ENCODE measurements around the gene TBC1D8.

The TBC1D8 gene

DNA sequence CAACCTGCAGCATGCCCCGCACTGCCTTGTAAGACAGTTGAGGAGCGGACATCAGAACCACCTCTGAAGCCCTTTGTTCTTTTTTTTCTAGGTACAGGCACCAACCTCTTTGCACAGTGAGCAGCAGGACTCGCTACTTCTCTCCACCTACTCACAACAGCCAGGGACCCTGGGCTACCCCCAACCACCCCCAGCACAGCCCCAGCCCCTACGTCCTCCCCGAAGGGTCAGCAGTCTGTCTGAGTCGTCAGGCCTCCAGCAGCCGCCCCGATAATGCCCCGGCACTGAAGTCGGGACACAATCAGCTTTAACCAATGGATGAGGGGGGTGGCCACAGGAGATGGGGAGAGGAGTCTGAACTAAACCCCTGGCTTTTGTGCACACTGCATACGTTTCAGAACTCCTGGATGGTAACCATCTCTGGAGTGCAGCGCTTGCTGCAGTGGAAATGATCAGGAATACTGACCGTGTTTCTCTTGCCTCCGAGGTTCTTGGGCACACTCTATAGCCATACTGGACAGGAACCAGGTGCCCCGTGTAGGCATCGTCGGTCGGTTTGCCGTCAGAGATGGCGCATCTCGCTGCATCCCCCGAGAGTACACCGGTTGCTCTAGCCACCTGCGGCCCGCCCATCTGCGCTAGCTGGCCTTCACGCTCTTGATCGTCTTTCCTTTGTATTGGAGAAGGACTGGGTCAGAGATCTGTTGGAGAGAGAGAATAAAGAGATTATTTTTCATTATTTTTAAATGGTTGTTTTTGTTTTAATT, 155.7 kb downstream of the TBC1D8 start:
- no peak for DNase-seq

DNA sequence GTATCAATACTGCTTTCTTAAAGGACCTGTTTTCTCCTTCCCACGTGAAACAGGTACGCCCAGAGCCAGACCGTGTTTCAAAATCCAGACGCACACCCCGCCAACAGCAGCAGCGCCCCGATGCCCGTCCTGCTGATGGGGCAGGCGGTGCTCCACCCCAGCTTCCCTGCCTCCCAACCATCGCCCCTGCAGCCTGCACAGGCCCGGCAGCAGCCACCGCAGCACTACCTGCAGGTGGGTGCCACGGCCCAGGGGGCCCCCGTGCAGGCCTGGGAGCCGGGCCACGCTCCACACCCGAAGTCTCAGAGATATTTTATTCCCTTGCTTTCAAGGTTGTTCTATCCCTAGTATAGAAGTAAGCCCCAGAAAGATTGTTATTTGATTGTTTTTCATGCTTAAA, 157.9 kb downstream of the TBC1D8 start:
- DNase-seq, result no peak

DNA sequence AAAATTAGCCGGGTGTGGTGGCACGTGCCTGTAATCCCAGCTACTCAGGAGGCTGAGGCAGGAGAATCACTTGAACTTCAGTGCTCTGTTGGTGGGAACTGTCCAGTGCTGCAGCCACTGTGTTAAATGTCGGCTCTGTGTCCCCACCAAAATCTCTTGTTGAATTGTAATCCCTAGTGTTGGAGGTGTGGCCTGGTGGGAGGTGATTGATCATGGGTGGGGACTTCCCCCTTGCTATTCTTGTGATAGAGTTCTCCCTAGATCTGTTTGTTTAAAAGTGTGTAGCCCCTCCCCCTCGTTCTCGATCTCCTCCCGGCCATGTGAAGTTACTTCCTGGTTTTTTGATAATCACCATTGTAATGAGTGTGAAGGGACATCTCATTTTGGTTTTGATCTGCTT, 158.9 kb downstream of the TBC1D8 start:
- no peak for DNase-seq

DNA sequence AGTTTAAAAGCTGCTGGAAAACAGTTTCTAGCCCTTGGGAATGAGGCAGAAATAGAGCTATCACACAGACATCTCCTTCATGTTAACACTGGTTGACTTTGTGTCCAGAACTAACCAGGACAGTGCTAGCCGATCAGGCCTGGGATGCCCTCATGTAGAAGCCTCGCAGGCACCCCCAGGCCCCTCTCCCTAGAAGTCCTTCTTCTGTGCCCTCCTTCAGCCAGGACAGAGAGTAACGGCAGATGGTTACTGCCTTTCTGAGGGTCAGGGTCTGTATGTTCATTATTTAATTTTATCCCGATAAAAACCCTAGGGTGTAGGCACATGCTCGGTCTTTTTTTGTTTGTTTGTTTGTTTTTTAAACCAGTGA, 159.8 kb downstream of the TBC1D8 start:
- no peak for DNase-seq

DNA sequence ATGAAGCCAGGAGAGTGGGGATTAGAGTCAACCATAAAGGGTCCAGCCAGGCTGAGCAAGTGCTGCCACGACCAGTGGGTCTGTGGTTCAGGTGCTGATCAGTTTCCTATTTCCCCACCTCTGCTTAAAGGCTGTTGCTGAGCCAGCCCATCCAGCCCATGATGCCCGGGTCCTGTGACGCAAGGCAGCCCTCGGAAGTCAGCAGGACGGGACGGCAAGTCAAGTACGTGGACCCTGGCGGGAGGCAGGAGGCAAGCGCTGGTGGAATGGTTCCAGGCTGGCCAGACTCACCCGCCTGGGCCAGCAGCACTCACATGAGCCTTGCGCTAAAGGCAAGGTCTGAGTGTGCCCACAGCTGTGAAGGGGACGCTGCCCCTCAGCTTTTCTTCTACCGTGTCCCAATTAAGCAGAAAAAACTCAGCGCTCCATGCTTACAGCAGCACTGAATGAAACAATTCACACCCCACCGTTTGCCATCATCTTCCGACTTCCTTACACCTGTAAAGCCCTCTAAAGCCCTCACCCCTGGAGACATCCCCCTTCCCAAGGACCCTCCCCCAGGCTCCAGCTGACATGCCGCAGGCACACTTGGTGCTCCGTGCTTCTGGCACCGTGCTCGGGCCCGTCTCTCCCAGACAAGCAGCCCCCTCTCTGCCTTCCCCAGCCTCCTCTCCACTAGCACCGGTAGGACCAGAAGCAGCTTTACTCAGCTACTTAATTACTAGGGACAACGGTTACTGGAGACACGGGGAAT, 160.4 kb downstream of the TBC1D8 start:
- DNase-seq, result no peak

DNA sequence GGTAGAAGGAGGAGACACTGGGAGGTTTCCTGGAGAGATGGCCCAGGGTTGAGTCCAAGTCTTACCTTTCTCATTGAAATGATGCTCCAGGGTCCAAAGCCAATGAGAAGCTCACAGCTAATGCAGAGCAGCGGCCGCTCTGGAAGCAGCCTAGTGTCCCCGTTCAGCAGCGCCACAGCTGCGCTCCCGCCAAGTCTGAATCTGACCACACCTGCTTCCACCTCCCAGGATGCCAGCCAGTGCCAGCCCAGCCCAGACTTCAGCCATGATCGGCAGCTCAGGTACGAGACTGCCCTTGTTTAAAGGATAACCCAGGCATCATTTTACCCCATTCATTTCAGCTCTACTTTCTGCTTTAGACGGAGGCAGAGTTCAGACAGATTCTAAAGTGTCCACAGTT, 161.0 kb downstream of the TBC1D8 start:
- no peak for DNase-seq

DNA sequence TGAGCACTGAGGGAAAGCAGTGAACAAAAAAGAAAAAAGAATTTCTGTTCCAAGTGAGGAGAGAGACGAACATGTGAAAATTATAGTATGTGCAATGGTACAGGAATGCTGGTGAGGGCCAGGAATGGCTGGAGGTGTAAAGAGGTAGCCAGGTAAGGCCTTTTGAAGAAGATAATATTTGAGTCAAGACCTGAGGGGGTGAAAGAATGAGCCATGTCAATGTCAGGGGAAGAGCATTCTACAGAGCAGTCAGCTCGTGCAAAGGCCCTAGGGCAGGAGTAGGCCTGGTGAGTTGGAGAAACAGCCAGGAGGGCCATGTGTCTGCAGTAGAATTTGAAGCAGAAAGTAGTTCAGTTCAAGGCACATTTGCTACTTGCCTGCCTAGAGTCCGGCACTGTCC, 161.5 kb downstream of the TBC1D8 start:
- DNase-seq, result no peak

DNA sequence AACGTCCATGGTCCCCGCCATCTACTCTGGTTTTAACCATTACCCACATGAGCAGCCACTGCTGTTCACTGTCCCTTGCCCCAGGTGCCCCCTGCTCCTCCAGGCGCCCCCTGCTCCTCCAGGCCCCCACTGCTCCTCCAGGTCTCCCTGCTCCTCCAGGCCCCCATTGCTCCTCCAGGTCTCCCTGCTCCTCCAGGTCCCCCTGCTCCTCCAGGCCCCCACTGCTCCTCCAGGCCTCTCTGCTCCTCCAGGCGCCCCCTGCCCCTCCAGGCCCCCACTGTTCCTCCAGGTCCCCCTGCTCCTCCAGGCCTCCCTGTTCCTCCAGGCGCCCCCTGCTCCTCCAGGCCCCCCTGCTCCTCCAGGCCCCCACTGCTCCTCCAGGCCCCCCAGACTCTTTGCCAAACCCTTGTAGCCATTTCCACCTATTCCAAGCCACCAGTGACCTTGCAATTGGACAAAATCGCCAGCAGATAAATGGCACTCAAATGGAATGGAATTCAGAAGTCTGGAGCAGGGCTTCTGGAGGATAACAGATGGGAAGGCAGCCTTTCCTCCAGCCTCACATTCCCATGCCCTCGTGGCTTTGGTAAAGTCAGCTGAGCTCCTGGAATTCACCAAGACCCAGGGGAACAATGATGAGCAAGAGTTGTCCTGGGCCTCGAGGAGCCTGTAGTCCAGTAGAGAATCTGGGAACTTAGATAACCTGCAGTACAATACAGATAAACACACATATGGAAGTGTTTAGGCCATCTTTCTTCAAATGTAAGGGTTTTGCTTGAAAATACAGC, 162.4 kb downstream of the TBC1D8 start:
- no peak for DNase-seq

DNA sequence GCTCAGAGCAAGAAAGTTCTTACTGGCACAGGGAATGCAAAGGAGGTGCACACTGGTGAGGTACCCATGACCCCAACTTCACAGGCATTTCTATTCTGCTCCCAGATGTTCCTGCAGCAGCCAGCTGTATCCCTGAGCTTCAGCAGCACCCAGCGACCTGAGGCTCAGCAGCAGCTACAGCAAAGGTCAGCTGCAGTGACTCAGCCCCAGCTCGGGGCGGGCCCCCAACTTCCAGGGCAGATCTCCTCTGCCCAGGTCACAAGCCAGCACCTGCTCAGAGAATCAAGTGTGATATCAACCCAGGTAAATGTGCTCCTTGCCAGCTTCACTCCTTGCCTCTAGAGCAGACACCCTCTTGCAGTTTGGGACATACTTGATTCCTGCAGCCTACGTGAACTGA, 163.2 kb downstream of the TBC1D8 start:
- no peak for DNase-seq

DNA sequence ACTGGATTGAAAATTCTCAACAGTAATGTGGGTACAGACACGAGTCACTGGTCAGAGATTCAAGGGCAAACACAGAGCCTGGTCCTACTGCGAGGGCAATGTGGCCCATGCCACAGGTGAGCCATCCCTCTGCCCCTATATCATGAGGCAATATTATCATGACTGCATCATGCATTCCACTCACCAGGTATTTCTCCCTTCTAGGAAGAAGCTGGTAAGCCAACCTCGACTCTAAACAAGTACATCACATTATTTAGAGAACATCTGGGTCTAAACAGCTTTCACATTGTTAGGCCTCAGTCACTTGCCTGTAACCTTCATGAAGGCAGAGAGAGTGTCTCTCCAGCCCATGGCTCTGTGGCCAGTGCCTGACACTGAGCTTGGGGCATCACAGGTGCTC, 163.6 kb downstream of the TBC1D8 start:
- DNase-seq, result no peak

DNA sequence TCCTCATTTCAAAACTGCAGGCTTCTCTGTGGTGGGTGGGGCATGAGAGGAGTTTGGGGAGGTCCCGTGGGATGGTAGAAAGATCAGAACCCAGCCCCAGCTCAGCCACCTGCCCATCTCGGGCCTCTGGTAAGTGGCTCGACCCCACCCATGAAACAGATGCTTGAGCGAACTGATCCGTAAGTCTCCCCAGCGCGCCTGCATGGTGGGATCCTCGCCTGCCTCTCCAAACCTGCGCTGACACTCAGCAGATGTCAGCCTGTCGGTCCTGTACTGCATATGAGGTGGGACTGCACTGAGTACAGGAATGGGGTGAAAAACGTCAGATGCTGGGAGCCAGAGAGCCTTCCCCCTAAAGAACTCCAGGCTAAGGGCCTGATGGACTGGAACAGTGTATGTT, 165.0 kb downstream of the TBC1D8 start:
- DNase-seq, result no peak

DNA sequence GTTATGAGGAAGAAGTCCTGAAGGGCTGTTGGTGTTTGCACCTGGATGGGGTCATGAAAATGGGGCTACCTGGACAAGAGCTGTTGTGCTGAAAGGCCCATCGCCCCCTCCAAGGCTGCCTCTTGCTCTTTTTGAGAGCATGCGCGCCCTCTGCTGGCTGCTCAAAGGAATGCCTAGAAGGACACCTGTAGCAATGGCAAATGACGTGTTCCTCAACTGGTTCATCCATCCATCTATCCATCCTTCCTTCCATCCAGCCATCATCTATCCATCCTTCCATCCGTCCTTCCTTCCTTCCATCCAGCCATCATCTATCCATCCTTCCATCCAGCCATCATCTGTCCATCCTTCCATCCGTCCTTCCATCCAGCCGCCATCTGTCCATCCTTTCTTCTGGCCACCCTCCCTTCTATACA, 166.3 kb downstream of the TBC1D8 start:
- DNase-seq, result peak; percentile 63

DNA sequence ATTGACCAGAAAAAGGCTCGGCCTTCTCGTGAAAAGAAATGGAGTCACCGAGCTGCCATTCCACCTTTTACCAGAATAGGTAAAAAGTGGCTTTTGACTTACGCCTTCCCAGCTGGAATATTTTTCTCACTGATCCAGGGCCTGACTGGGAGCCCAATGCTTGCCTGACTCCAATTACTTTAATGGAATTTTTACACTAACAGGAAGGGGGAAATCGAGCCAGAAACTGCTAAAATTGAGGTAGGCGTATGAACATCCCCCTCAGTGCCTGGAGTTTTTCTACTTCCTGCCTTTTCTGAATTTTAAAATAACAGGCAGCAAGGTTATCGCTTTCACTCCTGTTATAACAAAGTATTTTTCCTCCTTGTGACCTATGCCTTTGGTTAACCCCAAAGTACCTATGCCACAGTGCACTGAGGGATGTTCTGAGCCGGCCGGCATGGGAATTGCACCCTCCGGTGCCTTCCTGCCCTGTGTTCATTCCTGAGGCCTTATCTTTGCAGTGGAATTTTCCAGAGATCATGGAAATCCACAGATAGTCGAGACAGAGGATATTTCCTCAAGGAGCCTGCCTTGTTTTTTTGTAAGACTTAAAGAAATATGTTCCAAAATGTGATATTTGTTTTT, 167.4 kb downstream of the TBC1D8 start:
- no peak for DNase-seq

DNA sequence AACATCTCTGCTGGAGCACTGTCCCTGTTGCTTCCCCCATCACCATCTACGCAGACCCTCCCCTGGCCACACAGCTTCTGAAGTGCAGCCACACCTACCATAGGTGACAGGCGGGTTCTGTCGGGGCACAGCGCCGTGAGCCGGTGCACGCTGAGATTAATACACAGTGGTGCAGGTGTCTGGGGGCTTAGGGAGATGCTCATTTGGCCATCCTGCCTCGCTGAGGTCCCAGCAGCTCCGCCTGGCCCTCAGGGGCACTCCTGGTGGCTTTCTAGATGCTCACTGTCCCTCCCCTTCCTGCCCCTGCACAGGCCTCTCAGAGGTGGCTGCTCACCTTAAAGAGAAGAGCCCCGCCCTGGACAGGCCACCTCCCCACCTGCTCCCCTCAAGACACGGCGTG, 168.0 kb downstream of the TBC1D8 start:
- no peak for DNase-seq

DNA sequence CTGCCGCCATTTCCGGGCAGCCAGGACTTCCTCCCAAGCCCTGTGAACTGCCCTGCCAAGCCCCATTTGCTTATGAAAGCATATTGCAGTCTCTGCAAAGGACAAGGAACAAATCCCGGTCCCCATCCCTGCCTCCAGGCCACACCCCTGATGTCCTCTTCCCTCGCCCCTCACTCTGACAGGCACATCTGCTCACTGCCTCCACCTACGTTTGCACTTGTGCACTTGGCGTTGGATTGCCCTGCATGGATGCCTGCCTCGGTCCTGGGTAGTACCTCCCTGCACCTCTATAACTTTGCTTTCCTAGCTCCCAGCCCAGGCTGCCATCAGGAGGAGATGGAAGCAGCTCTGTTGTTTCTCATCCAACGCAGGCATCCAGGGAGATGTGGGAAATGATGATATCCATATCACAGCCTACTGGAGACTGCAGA, 168.7 kb downstream of the TBC1D8 start:
- DNase-seq, result no peak

DNA sequence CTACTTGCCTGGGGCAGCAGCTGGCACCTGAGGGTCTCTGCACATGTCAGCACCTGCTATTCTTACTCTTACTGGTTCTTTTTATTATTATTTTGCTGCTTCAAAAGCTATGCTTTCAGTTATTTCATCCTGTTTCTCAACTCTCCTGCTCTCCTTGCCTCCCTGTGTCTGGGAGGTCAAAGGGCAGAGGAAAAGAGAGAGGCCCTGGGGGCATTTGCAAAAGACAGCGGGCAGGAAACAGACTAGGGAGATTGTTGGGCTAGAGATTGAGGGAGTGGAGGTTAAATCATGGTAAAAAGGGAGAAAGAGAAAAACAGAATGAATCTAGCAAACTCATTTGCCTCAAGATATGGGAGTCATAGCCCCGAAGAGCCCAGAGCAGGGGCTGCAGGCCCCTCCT, 170.2 kb downstream of the TBC1D8 start:
- no peak for DNase-seq

DNA sequence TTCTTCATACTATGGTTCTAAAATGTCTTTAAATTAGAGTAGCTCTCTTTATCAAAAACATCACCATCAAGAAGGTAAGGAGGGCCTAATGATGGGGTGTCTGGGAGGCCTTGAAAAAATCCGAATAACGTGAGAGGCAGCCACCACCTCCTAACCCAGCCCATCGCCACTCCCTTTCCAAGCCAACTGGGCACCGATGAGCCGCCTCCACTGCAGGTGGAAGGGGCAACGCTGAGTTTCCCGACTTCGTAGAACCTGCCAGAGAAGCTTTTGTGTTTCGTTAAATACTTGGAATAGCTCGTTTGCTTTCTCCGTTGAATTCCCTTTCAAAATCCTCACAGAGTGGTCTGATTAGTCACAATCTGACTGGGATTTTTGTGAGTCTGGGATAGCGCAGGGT, 171.1 kb downstream of the TBC1D8 start:
- DNase-seq, result no peak

DNA sequence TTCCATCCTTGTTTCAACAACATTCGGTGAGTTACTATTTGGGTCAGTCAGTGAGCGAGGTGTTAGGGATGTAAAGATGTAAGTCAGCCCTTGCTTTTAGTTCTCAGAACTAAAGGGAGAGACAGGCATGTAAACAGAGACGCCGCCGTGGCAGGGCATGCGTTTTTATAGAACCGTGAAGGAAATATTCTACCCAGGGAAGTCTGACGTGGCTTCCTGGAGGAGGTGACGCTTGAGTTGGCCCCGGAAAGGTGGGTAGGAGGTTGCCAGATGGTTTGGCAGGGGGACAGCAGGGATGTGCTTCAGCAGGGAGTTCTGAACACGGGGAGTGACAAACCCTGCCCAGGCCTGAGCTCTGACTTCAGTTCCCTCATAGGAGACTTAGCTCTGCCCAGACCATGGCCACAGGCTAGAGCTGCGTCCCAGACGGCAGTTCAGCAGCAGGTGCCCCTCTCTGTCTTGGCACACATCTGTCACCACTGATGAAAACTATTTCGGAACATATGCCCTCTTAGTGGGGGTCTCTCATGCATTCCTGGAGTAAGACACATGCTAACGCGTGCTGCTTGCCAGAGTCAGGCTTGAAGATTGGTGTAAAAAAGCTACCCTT, 172.5 kb downstream of the TBC1D8 start:
- DNase-seq, result no peak

DNA sequence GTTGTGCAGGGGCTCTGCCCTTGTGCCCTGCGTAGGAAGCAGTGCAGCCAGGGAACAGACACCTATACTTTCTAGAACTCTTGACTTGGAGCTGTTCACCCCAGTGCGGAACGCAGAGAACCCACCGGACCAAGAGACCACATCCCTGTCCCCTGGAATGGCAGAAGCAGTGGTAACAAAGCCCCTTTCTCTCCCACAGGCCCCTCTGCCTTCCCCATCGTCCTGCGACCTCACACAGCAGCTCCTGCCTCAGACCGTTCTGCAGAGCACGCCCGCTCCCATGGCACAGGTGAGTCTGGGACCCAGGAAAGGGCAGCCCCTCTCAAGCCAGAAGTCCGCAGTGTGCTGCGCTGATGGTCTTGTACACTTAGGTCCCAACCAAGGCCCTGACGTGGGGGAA, 173.7 kb downstream of the TBC1D8 start:
- DNase-seq, result no peak

DNA sequence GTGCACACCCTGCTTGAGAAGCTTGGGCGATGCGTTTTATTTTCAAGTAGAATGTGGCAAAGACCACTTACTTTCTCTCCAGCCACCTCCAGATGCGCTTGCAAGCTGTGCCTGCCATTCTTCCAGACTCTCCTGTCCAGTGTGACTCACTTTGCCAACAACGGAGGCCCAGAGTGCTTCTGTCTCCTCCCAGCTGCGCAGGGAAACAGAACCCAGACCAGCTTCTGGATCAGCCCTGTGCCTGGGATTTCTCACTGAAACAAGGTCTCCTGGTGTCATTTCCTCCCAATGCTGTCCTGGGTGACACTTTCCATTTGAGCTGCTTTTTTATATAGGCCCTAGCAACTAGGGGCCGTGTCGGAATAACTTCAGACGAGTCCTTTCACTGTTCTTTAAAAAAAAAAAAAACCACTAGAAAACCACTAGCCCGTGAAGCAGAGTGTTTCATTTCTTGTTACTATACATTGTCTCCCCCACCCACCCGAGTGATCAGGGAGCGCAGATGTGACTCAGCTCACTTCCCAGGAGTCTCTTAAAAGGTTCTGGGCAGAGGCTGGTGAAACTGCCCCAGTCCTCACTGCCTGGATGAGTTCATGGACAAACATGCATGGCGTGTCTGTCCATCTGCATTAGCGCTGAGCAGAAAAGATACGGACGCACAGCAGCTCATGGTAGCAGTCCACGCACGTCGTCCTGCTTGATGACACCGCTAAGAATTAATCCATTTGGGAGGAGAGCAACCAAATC, 174.4 kb downstream of the TBC1D8 start:
- DNase-seq, result no peak

DNA sequence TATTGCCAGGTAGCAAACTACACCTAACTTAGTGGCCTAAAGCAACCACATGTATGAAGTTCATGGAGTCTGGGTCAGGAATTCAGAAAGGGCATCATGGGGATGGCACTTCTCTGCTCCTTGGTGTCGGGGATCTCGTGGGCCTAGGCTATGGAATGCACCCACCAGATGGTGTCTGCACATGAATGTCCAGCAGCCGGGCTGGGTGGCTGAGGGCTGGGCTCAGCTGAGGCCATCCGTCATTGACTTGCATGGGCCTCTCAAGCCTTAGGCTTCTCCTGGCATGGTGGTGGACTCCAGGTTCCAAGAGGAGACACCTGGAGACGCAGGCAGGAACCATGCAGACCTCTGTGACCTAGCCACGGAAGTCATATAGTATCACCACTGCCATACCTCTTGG, 175.1 kb downstream of the TBC1D8 start:
- no peak for DNase-seq

DNA sequence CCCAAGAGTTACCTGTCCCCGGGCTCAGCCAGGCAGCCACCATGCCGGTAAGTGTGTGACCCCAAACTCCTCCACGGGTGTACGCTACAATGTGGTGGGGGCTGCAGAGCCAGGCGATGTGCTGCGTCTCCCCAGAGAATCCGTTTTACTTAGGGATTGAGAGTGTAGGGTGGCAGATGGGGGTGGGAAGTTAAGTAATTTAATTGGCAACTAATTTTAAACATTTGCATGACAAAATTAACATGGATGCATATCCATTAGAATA, 175.7 kb downstream of the TBC1D8 start:
- DNase-seq, result no peak
